Keratinocyte (primary cell): ENCODE results near the gene JAKMIP1. TPM values are rescaled to one million over a fixed set of nuclear protein-coding genes. Genes with fewer than 3 reads are reported as not detected.

ENCODE experiments used
- DNase-seq: peaks from one replicate; pipeline ENCODE4 v3.0.0-alpha.2; 2011; ENCODE audit warnings: low read depth, missing footprints, low spot score
- FAIRE-seq: peaks from 2 replicates; lab custom pipeline; 2011; peaks lifted over from hg19 to GRCh38; lab: Jason Lieb, UNC
- H2AFZ ChIP-seq: 2 replicates; pipeline ENCODE4 v1.6.0; 2012; ENCODE audit warnings: low read length, control low read depth, inconsistent platforms; ENCODE audit not compliant: control insufficient read depth
- H3K27ac ChIP-seq: 2 replicates; pipeline ENCODE4 v1.5.1; 2011; ENCODE audit warnings: low read length; ENCODE audit not compliant: control insufficient read depth, insufficient read depth
- H3K27me3 ChIP-seq: 3 replicates; pipeline ENCODE4 v1.6.0; 2011; ENCODE audit warnings: low read length; ENCODE audit not compliant: control insufficient read depth, insufficient read depth; ENCODE audit errors: extremely low read depth
- H3K36me3 ChIP-seq, 2 experiments: 2 replicates in 1 of 2; 3 replicates in 1 of 2; pipeline ENCODE4 v1.5.1; 2011; ENCODE audit warnings: low read length in 2 of 2, mild to moderate bottlenecking in 1 of 2; ENCODE audit not compliant: control insufficient read depth in 2 of 2, insufficient read depth in 2 of 2; ENCODE audit errors: extremely low read depth in 1 of 2
- H3K4me1 ChIP-seq: 3 replicates; pipeline ENCODE4 v1.5.1; 2011; ENCODE audit warnings: low read length; ENCODE audit not compliant: control insufficient read depth, insufficient read depth; ENCODE audit errors: extremely low read depth
- H3K4me2 ChIP-seq: 3 replicates; pipeline ENCODE4 v1.6.0; 2011; ENCODE audit warnings: low read depth, low read length; ENCODE audit not compliant: control insufficient read depth, insufficient read depth; ENCODE audit errors: extremely low read depth
- H3K4me3 ChIP-seq, 3 experiments: fragments of 200-600 bp in 1 of 3; sonication (generic) in 1 of 3; 2 replicates in 2 of 3; 3 replicates in 1 of 3; pipeline ENCODE4 v1.5.1; 2011 to 2016; ENCODE audit warnings: low read length in 3 of 3, mild to moderate bottlenecking in 3 of 3, control low read depth in 2 of 3, inconsistent platforms in 1 of 3, low read depth in 1 of 3, mixed read lengths in 1 of 3, mixed run types in 1 of 3, moderate library complexity in 1 of 3; ENCODE audit not compliant: control insufficient read depth in 2 of 3, insufficient read depth in 2 of 3; ENCODE audit errors: extremely low read depth in 1 of 3
- H3K79me2 ChIP-seq: 2 replicates; pipeline ENCODE4 v1.6.0; 2012; ENCODE audit warnings: low read length; ENCODE audit not compliant: control insufficient read depth, insufficient read depth
- H3K9ac ChIP-seq: 3 replicates; pipeline ENCODE4 v1.6.0; 2011; ENCODE audit warnings: low read length; ENCODE audit not compliant: control insufficient read depth, insufficient read depth; ENCODE audit errors: extremely low read depth
- H3K9me1 ChIP-seq: 3 replicates; pipeline ENCODE4 v1.6.0; 2011; ENCODE audit warnings: low read length; ENCODE audit not compliant: control insufficient read depth, insufficient read depth; ENCODE audit errors: extremely low read depth
- H3K9me3 ChIP-seq: 2 replicates; pipeline ENCODE4 v1.5.1; 2012; ENCODE audit warnings: low read depth, low read length; ENCODE audit not compliant: control insufficient read depth
- H4K20me1 ChIP-seq: 3 replicates; pipeline ENCODE4 v1.6.0; 2011; ENCODE audit warnings: low read length; ENCODE audit not compliant: control insufficient read depth, insufficient read depth; ENCODE audit errors: extremely low read depth
- EZH2 ChIP-seq: IDR thresholded peaks from one replicate; pipeline ENCODE4 v1.6.1; 2012; ENCODE audit warnings: inconsistent platforms, mild to moderate bottlenecking, low read length, moderate library complexity
- dilution Hi-C: fragments of 300-500 bp; cut with MboI; formaldehyde crosslinking; loops from one replicate; pipeline ENCODE4 v1.7.0; 2020; ENCODE audit warnings: low sequenced_read_pairs; ENCODE audit not compliant: extremely low pct_ligation_motif_present
- polyA plus RNA-seq, 5 experiments: library from polyadenylated mRNA; depleted of rRNA in 3 of 5; stranded (reverse) in 3 of 5; stranded (forward) in 1 of 5; unstranded in 1 of 5; fragments of >200 nt; gene quantifications; 1 replicate in 1 of 5; 2 replicates in 3 of 5; 3 replicates in 1 of 5; pipeline versions ENCODE4 v1.2.1 to v1.2.3, GENCODE V29; 2011 to 2012; ENCODE audit warnings: missing spikeins in 2 of 5, low read depth in 1 of 5, low replicate concordance in 1 of 5
- TF ChIP-seq, protein P1 (sequence below), 3 experiments: IDR thresholded peaks in 1 of 3; conservative IDR thresholded peaks in 1 of 3; optimal IDR thresholded peaks in 1 of 3; 2 replicates in 2 of 3; 3 replicates in 1 of 3; pipeline versions ENCODE3 to v1.5.1; 2011; ENCODE audit warnings: low read length in 3 of 3, mild to moderate bottlenecking in 3 of 3, moderate library complexity in 2 of 3, control low read depth in 1 of 3, inconsistent platforms in 1 of 3; ENCODE audit not compliant: insufficient read depth in 2 of 3; ENCODE audit errors: extremely low read depth in 1 of 3

Gene JAKMIP1
- polyA plus RNA-seq, 1 donor (not counting 4 experiments of a cell fraction or from before 2014, with no cell fraction given) = not detected

DNA sequence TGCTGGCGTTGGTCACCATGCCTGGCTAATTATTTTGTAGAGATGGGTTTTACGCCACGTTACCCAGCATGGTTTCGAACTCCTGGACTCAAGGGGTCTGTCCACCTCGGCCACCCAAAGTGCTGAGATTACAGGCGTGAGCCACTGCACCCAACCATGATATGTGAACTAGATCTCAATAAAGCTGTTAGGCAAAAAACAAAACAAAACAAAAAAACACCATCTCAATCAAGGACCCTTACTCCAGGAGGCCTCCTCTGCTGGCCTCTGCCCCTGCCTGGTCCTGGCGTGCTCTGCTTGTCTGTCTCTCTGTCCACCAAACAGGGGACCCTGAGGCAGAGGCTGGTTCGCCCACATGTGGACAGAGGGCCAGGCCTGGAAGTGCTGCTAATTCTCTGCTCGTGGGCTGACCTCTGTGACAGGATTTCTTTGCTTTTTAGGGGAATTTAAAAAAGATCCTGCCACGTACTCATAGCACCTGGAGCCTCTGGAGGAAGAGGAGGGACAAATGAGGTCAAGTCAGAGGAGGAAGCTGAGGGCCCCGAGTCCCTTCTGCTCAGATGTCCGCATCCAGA lies 36.6 kb upstream of the JAKMIP1 start:
- Histone ChIP-seq H3K27ac (no peak overlapping the region), H3K79me2 (no peaks in the 10 kb centered on the region), H3K4me3 (no peak overlapping the region), H3K9me3 (no peaks in the 10 kb centered on the region), H3K9me1 (no peaks in the 10 kb centered on the region), H3K27me3 (no peaks in the 10 kb centered on the region), H2AFZ (no peak overlapping the region), H3K4me2 (no peak overlapping the region), H3K36me3 (no peaks in the 10 kb centered on the region), H4K20me1 (no peaks in the 10 kb centered on the region), H3K9ac (no peak overlapping the region), H3K4me1 (no peaks in the 10 kb centered on the region)
- dilution Hi-C loops = no loop called here
- no peak for DNase-seq
- TF ChIP-seq, protein P1, sequence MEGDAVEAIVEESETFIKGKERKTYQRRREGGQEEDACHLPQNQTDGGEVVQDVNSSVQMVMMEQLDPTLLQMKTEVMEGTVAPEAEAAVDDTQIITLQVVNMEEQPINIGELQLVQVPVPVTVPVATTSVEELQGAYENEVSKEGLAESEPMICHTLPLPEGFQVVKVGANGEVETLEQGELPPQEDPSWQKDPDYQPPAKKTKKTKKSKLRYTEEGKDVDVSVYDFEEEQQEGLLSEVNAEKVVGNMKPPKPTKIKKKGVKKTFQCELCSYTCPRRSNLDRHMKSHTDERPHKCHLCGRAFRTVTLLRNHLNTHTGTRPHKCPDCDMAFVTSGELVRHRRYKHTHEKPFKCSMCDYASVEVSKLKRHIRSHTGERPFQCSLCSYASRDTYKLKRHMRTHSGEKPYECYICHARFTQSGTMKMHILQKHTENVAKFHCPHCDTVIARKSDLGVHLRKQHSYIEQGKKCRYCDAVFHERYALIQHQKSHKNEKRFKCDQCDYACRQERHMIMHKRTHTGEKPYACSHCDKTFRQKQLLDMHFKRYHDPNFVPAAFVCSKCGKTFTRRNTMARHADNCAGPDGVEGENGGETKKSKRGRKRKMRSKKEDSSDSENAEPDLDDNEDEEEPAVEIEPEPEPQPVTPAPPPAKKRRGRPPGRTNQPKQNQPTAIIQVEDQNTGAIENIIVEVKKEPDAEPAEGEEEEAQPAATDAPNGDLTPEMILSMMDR (optimal IDR thresholded peaks at IDR 0.05 in 1 of 3, IDR thresholded peaks at IDR 0.05 in 1 of 3, conservative IDR thresholded peaks at IDR 0.05 in 1 of 3; ENCODE audit: extremely low read depth in 1 of 3, insufficient read depth in 2 of 3, low read length in 3 of 3) = no peak
- TF ChIP-seq EZH2 = no peak
- no peak for FAIRE-seq

GRCh38 chr4:6235901-6236640 lies 35.7 kb upstream of the JAKMIP1 start:
- H4K20me1 ChIP-seq = no peaks in the 10 kb centered on the region
- no peaks in the 10 kb centered on the region for H3K4me1 ChIP-seq
- H2AFZ ChIP-seq = no peak overlapping the region
- FAIRE-seq (no peak), DNase-seq (no peak)
- H3K4me3 ChIP-seq = no peak overlapping the region
- no peak for TF ChIP-seq EZH2
- TF ChIP-seq, protein P1 (optimal IDR thresholded peaks at IDR 0.05 in 1 of 3, IDR thresholded peaks at IDR 0.05 in 1 of 3, conservative IDR thresholded peaks at IDR 0.05 in 1 of 3; ENCODE audit: extremely low read depth in 1 of 3, insufficient read depth in 2 of 3, low read length in 3 of 3) = no peak
- H3K36me3 ChIP-seq = no peaks in the 10 kb centered on the region
- H3K9me1 ChIP-seq = no peaks in the 10 kb centered on the region
- H3K4me2 ChIP-seq = no peak overlapping the region
- H3K27me3 ChIP-seq = no peaks in the 10 kb centered on the region
- dilution Hi-C loops = no loop called here
- H3K79me2 ChIP-seq = no peaks in the 10 kb centered on the region
- no peak overlapping the region for H3K9ac ChIP-seq
- H3K9me3 ChIP-seq = no peaks in the 10 kb centered on the region
- no peak overlapping the region for H3K27ac ChIP-seq
